Measurements from ENCODE around the gene SYNGR1.

SYNGR1 gene

DNA sequence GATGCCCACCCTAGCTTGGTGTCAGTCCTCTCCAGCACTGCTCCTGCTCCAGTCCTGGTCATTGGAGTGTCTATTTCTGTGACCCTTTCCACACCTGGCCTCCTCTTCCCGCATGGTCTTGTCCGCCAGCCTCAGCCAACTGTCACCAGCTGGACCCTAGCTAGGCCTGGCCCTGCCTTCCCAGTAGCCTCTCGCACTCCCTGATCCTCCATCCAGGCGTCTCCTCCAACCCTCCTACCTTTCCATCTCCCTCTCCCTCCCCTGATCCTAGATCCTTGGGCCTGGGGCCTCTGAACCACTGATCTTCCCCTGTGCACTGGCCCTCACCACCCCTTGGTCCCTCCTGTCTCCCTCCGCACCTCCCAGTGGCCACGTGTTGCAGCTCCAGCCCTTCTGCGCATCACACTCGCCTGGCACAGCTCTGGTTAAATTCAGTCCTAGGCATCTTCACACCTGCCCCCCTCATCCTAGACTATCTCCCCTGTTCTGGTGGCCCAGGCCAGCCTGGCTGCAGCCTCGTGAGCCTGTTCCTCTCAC, 9.9 kb downstream of the SYNGR1 start:
- TF ChIP-seq PAX5 (IDR thresholded peaks at IDR 0.05; ENCODE audit: insufficient read depth, low read length, severe bottlenecking), result no peak
- no peak for TF ChIP-seq POLR2A (IDR thresholded peaks at IDR 0.05; ENCODE audit: low read depth, low read length)
- no peak for TF ChIP-seq POU2F2 (IDR thresholded peaks at IDR 0.05; ENCODE audit: low read depth, low read length)
- DNase-seq (ENCODE audit: insufficient read length, low spot score), result no peak
- FAIRE-seq, result no peak

DNA sequence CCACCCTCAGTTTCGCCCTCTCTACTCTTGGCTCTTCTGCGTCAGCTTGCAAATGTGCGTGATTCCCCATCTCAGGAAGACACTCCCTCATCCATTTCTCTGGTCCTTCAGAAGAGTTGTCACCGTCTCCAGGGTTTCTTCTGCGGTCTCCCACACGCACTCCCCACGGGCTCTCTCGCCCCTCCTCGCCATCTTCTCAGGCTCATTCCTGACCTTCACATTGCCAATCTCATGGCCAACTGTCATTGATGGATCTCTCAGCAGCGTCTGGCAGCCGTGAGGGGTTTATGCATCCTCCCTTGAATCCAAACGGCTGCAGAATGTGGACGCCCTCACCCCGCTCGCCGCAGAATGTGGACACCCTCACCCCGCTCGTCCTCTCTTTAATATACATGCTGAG, 10.5 kb downstream of the SYNGR1 start:
- TF ChIP-seq SPI1 (IDR thresholded peaks at IDR 0.05; ENCODE audit: low read depth, low read length) (no peak), POU2F2 (IDR thresholded peaks at IDR 0.05; ENCODE audit: low read depth, low read length) (no peak), PAX5 (IDR thresholded peaks at IDR 0.05; ENCODE audit: insufficient read depth, low read length, severe bottlenecking) (no peak), POLR2AphosphoS5 (IDR thresholded peaks at IDR 0.05; ENCODE audit: low read depth, low read length) (no peak), POLR2A (IDR thresholded peaks at IDR 0.05; ENCODE audit: low read depth, low read length) (no peak), TAF1 (IDR thresholded peaks at IDR 0.05; ENCODE audit: low read depth, low read length) (no peak)
- FAIRE-seq (no peak), DNase-seq (ENCODE audit: insufficient read length, low spot score) (peak; percentile 2)

DNA sequence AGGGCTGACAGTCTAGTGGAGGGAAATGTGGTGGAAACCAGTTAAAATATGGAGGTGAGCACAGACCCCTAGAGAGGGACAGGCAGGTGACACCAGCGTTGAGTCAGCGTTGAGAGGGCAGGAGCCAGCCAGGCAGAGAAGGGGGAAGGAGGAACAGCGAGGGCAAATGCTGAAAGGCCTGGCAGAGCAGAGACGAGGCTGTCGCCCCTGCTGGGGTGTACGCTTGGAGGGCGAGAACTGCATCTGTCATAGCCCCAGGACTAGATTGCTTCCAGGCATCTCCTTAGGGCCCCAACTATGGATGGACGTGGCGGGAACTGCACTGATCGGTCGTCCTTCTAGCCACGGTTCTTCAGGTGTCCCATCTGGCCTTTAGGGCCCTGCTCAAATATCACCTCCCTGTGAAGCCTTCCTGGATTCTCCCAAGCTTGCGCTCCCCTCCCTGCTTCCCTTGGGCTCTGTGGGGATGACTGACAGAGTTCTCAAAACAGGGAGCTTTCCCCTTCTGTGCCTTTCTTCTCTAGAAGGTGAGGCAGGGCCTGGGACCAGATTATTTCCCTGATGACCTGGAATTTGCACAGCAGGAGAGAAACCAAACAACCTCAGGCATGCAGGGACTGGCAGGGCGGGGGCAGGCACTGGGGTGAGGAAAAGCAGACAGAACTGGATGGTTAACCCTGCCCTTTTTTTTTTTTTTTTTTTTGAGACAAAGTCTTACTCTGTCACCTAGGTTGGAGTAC, 11.1 kb downstream of the SYNGR1 start:
- DNase-seq (ENCODE audit: insufficient read length, low spot score) (no peak), FAIRE-seq (no peak)
- TF ChIP-seq TAF1 (IDR thresholded peaks at IDR 0.05; ENCODE audit: low read depth, low read length) (no peak), POU2F2 (IDR thresholded peaks at IDR 0.05; ENCODE audit: low read depth, low read length) (no peak)

DNA sequence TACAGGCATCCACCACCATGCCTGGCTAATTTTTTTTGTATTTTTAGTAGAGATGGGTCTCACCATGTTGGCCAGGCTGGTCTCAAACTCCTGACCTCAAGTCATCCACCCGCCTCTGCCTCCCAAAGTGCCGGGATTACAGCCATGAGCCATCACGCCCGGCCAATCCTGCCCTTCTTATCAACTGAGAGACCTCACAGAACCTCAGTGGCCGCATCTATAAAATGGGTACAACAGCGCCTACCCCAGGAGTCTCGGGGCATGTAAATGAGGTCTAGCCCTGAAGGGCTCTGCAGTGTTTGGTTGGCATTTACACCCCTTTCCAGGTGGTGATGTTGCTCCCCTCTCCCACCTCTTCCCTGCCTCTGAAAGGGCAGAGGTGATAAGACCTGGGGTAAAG, 11.7 kb downstream of the SYNGR1 start:
- FAIRE-seq (no peak), DNase-seq (ENCODE audit: insufficient read length, low spot score) (no peak)
- TF ChIP-seq POLR2AphosphoS5 (IDR thresholded peaks at IDR 0.05; ENCODE audit: low read depth, low read length) (no peak), POLR2A (IDR thresholded peaks at IDR 0.05; ENCODE audit: low read depth, low read length) (no peak), SPI1 (IDR thresholded peaks at IDR 0.05; ENCODE audit: low read depth, low read length) (no peak)

DNA sequence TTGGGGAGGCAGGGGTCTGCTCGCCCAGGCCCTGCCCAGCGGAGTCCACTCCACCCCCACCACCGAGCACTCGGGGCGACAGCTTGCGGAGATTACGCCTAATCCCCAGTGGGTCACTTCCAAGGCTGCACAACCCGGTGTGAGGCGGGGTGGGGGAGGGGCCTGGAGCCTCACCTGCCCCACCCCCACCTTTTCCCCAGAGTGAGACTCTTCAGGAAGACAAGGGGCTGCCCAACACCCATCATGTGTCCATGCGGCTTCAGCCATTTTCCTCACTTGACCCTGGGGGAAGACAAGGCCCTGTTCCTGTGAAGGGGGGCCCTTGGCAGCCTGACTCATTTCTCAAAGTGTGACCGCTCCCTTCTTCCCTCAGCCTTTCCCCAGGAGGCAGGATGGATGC, 12.5 kb downstream of the SYNGR1 start:
- DNase-seq (ENCODE audit: insufficient read length, low spot score) (no peak), FAIRE-seq (no peak)
- TF ChIP-seq POU2F2 (IDR thresholded peaks at IDR 0.05; ENCODE audit: low read depth, low read length) (no peak), TAF1 (IDR thresholded peaks at IDR 0.05; ENCODE audit: low read depth, low read length) (no peak), POLR2A (IDR thresholded peaks at IDR 0.05; ENCODE audit: low read depth, low read length) (no peak), POLR2AphosphoS5 (IDR thresholded peaks at IDR 0.05; ENCODE audit: low read depth, low read length) (no peak), PAX5 (IDR thresholded peaks at IDR 0.05; ENCODE audit: insufficient read depth, low read length, severe bottlenecking) (no peak), SPI1 (IDR thresholded peaks at IDR 0.05; ENCODE audit: low read depth, low read length) (no peak)

DNA sequence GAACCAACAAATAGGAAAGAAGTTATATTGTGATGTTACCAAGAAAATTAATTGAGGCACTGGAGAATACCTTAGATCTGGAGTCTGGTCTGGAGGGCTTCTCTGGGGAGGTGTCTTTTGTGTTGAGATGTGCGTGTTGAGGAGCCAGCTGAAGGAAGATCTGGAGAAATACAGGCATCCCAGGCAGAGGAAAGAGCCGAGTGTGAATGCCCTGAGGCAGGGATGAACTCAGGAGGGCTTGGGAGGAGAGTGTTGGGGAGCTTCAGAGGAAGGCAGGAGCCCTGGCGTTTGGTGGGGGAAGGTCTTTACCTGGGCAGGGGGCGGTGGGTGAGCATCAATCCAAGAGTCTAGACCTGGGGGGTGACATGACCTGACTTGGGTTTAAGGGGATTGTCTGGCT, 13.1 kb downstream of the SYNGR1 start:
- FAIRE-seq (no peak), DNase-seq (ENCODE audit: insufficient read length, low spot score) (no peak)
- no peak for TF ChIP-seq POLR2A (IDR thresholded peaks at IDR 0.05; ENCODE audit: low read depth, low read length)

DNA sequence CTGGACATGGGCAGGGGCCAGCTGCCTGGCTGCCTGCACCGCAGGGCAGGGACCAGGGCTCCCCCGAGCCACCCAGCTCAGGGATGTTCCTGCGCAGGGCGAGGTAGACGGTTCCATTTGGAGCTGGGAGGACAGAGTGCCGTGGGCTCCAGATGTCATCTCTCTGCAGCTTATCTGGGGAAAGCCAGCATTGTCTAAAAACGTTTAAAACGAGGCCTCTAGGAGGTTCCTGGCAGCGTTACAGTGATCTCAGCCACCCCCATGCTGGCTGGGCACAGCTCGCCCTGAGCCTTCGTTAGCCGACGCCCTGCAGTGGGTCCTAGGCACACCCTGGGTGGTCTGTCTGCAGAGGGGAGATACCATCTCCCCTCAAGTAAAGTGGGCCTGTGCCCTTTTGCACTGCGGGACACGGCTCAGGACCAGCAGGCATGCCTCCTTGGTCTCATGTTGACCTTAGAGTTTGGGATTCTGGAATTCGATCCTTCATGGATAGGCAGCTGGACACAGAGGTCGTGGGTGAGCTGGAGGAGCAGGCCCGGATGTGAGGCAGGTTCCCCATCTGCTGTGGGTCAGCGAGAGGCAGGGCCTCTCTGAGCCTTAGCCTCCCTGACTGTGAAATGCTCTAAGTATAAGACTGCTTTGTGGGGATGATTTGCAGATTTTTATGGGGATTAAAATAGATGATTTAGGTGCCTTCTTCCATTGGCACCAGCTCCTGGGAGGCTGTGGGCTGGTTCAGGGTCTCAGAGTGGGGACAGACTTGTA, 14.1 kb downstream of the SYNGR1 start:
- FAIRE-seq (no peak), DNase-seq (ENCODE audit: insufficient read length, low spot score) (no peak)
- no peak for TF ChIP-seq PAX5 (IDR thresholded peaks at IDR 0.05; ENCODE audit: insufficient read depth, low read length, severe bottlenecking)
- TF ChIP-seq POLR2AphosphoS5 (IDR thresholded peaks at IDR 0.05; ENCODE audit: low read depth, low read length), result no peak
- TF ChIP-seq SPI1 (IDR thresholded peaks at IDR 0.05; ENCODE audit: low read depth, low read length), result no peak
- TF ChIP-seq POU2F2 (IDR thresholded peaks at IDR 0.05; ENCODE audit: low read depth, low read length), result no peak
- no peak for TF ChIP-seq TAF1 (IDR thresholded peaks at IDR 0.05; ENCODE audit: low read depth, low read length)
- no peak for TF ChIP-seq POLR2A (IDR thresholded peaks at IDR 0.05; ENCODE audit: low read depth, low read length)

DNA sequence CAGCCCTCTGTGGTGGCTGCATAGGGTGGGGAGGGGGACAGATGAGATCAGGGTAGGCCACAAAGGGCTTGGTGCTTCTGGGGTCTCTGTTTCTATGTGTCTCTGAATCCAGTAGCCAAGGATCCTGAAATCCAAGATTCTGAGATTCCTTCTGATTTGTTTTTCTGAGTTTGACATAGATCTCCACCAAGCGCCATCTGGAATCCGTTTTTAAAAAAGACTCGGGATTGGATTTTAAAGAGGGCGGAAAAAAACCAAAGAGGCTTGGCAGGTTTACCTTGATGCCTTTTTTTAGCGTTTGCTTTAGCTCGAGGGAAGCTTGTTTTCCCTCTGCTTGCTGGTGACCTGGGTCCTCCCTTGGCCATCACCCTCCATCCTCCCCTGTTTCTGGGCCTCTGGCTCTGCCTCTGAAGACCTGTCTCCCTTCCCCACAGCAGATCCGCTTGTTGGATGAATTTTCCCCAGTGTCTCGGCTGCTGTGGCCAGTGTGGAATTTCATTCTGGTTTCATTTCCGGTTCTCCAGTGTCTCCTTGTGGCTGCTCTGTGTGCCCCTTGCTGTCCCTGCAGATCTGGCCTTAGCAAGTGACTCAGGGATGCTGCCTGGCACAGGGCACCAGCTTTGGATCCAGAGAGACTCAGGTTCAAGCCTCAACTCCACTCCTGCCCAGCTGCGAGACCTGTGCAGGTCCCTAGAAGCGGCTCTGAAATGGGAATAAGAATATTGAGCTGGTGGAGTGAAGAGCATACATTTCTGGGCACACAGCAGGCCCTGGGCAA, 15.1 kb downstream of the SYNGR1 start:
- no peak for FAIRE-seq
- TF ChIP-seq POLR2A (IDR thresholded peaks at IDR 0.05; ENCODE audit: low read depth, low read length) (no peak), TAF1 (IDR thresholded peaks at IDR 0.05; ENCODE audit: low read depth, low read length) (no peak), POU2F2 (IDR thresholded peaks at IDR 0.05; ENCODE audit: low read depth, low read length) (no peak), POLR2AphosphoS5 (IDR thresholded peaks at IDR 0.05; ENCODE audit: low read depth, low read length) (no peak), SPI1 (IDR thresholded peaks at IDR 0.05; ENCODE audit: low read depth, low read length) (no peak), PAX5 (IDR thresholded peaks at IDR 0.05; ENCODE audit: insufficient read depth, low read length, severe bottlenecking) (no peak)
- DNase-seq (ENCODE audit: insufficient read length, low spot score), result no peak

DNA sequence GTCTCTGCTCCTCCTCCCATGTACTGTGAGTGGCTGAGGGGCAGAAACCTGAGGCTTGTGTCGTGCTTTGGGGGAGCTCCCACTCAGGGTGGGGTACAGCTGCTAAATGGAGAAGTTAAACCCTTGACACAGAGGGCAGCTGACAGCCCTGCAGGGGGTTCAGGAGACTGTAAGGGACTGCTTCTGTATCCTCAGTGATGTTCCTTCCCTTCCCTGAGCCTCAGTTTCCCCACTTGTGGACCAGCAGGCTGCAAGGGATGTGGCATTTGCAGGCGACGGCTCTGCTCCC, 15.6 kb downstream of the SYNGR1 start:
- TF ChIP-seq PAX5 (IDR thresholded peaks at IDR 0.05; ENCODE audit: insufficient read depth, low read length, severe bottlenecking) (no peak), POLR2A (IDR thresholded peaks at IDR 0.05; ENCODE audit: low read depth, low read length) (no peak), TAF1 (IDR thresholded peaks at IDR 0.05; ENCODE audit: low read depth, low read length) (no peak), POU2F2 (IDR thresholded peaks at IDR 0.05; ENCODE audit: low read depth, low read length) (no peak), POLR2AphosphoS5 (IDR thresholded peaks at IDR 0.05; ENCODE audit: low read depth, low read length) (no peak), SPI1 (IDR thresholded peaks at IDR 0.05; ENCODE audit: low read depth, low read length) (no peak)
- FAIRE-seq (no peak), DNase-seq (ENCODE audit: insufficient read length, low spot score) (no peak)

DNA sequence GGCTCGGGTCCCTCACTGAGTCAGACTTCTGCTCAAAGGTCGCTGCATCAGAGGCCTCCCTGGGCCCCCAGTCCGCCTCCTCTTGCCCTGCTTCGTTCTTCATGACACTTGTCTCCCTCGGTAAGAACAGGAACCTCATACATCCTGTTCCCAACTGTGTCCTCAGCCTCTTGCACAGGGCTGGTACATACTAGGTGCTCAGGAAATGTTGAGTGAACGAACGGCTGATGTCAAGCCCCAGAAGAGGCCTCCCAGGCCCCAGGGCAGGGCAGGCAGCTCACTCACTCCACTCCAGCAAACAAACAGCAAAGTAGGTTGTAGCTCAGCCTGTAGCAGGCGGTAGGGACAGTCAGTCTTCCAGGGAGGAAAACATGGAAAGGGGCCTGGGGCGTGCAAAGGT, 17.2 kb downstream of the SYNGR1 start:
- TF ChIP-seq TAF1 (IDR thresholded peaks at IDR 0.05; ENCODE audit: low read depth, low read length) (no peak), POLR2AphosphoS5 (IDR thresholded peaks at IDR 0.05; ENCODE audit: low read depth, low read length) (no peak), SPI1 (IDR thresholded peaks at IDR 0.05; ENCODE audit: low read depth, low read length) (no peak), POU2F2 (IDR thresholded peaks at IDR 0.05; ENCODE audit: low read depth, low read length) (no peak), POLR2A (IDR thresholded peaks at IDR 0.05; ENCODE audit: low read depth, low read length) (no peak), PAX5 (IDR thresholded peaks at IDR 0.05; ENCODE audit: insufficient read depth, low read length, severe bottlenecking) (no peak)
- FAIRE-seq (no peak), DNase-seq (ENCODE audit: insufficient read length, low spot score) (no peak)
